HG02759 (cell line): ENCODE data around the gene SUN1.

Source experiments
- ATAC-seq: cut with Tn5 transposase; IDR thresholded peaks from one replicate; pipeline ENCODE4 v1.9.1; 2021; ENCODE audit warnings: mild to moderate bottlenecking, moderate library complexity; ENCODE audit not compliant: unreplicated experiment

The SUN1 gene

GRCh38 chr7:888081-889024, 56.1 kb downstream of the SUN1 start:
- ATAC-seq, result no peak

GRCh38 chr7:889025-889390, 56.7 kb downstream of the SUN1 start:
- ATAC-seq, result no peak

- no peak for ATAC-seq
Measured at GRCh38 chr7:889391-889790, 57.1 kb downstream of the SUN1 start.

GRCh38 chr7:890868-891267, 58.6 kb downstream of the SUN1 start:
- no peak for ATAC-seq

GRCh38 chr7:891291-891690, 59.0 kb downstream of the SUN1 start:
- ATAC-seq, result no peak

- ATAC-seq, result no peak
Measured at GRCh38 chr7:891805-892204, 59.5 kb downstream of the SUN1 start.

- no peak for ATAC-seq
Measured at GRCh38 chr7:892648-893593, 60.6 kb downstream of the SUN1 start.

GRCh38 chr7:893686-894085, 61.4 kb downstream of the SUN1 start:
- ATAC-seq, result no peak

- ATAC-seq, result no peak
Measured at GRCh38 chr7:894164-894867, 62.0 kb downstream of the SUN1 start.

- ATAC-seq, result no peak
Measured at GRCh38 chr7:894927-895450, 62.7 kb downstream of the SUN1 start.

- no peak for ATAC-seq
Measured at GRCh38 chr7:895451-896052, 63.3 kb downstream of the SUN1 start.

GRCh38 chr7:896346-897075, 64.2 kb downstream of the SUN1 start:
- no peak for ATAC-seq

- ATAC-seq, result no peak
Measured at GRCh38 chr7:897086-897485, 64.8 kb downstream of the SUN1 start.

GRCh38 chr7:897771-898376, 65.6 kb downstream of the SUN1 start:
- ATAC-seq, result no peak

GRCh38 chr7:898460-898854, 66.2 kb downstream of the SUN1 start:
- ATAC-seq, result no peak

- ATAC-seq, result no peak
Measured at GRCh38 chr7:898855-899681, 66.8 kb downstream of the SUN1 start.

- ATAC-seq, result no peak
Measured at GRCh38 chr7:899806-900205, 67.5 kb downstream of the SUN1 start.

GRCh38 chr7:900331-901040, 68.2 kb downstream of the SUN1 start:
- ATAC-seq, result no peak
